Kasumi-1 (cell line): ENCODE data around the gene VAX1.
"Not testable (repeated sequence)": the region's sequence is repeated elsewhere in the genome, so short reads cannot be mapped to it uniquely, and the experiment has no call there.

Experiments
- DNase-seq, 2 experiments: peaks; one replicate each; lab custom pipeline; 2025; lab: John Stamatoyannopoulos, UW

The VAX1 gene

GRCh38 chr10:117134306-117135025 is 3.6 kb downstream of the VAX1 start:
- no peak for DNase-seq

GRCh38 chr10:117134056-117134305 is 4.1 kb downstream of the VAX1 start:
- no peak for DNase-seq

GRCh38 chr10:117133273-117134055 is 4.6 kb downstream of the VAX1 start:
- DNase-seq = no peak

DNA sequence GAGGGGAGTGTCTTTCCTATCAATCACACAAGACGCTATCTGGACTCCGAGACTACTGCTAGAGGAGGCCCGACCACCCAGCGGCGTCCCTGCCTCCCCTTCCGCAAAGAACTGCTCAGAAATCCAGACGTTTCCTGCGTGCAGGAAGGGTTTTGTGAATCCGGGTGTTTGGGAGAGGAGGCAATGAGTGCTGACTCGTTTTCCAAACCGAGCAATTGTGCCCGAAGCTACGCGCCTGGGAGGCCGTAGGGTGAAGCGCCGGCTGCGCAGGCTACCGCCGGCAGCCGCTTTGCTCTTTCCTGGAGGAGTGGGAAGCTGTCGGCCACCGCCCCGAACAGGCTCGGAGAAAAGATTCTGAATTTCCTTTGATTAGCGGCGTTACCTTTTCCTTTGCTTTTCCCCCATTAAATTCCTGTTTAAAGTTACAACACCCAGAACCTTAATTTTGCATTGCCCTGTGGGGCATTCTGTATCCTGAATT is 5.3 kb downstream of the VAX1 start:
- no peak for DNase-seq

DNA sequence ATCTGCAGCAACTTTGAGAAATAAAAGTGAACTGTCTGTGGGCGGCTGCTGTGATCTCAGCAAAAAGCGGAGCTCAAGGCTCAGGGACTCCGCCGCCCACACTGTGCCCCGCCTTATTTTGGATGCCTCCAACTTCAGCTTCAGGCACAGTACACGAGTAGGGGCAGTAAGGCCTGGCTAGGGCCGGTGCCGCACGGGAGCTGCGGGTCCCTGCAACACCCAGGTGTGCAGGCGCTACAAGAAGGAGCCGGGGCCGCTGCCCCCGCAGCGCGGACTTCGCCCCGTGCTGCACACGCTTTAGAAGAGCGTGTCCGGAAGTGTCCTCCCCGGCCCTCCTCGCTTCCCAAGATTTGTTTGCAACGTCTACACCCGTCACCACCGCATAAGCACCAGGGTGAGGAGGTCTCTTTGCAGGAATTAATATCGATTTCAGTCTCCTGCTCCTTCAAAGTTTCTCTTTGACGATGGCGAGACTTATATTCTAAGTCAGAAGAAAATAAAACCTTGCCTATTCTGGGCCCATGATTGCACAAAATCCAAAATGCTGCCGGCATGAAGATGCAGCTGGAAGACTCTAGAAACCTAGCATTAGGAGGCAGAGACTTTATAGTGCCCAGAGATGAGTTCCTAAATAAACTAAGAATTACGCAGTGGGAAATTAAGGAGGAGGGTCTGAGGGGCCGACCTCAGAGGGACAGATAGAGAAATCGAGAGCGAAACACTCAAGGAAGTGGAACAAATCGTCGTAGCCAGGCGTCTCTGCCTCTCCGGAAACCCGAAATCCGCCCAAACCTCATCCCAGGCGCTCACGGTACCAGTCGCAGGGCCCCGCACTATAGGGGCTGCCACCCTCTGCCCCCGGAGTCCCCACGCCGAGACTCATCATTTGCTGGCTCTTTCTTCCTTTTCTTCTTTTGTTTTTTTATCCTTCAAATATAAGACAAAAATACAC is 6.4 kb downstream of the VAX1 start:
- DNase-seq = no peak

GRCh38 chr10:117130862-117131375 is 7.2 kb downstream of the VAX1 start:
- DNase-seq = no peak

GRCh38 chr10:117130346-117130745 is 7.7 kb downstream of the VAX1 start:
- no peak for DNase-seq

- not testable (repeated sequence) for DNase-seq
Measured at GRCh38 chr10:117126645-117127044, 11.4 kb downstream of the VAX1 start.

DNA sequence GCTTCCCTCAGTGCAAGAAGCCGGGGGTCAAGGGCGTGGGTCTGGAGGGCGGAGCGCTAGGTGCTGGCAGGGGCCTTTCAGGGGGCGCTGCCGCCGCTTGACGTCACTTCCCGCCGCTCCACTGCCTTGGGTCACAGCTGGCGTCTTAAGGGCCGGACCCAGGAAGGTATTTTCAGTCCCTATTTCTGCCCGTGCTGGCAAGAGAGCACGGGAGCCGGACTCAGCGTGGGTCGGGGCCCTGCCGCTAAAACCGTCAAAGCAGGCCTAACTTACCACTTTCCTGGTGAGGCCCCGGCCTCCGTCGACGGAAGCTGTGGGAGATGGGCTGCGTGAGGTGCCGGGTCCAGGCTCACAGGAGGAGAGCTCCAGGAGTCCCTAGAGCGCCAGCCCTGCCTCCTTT is 12.0 kb downstream of the VAX1 start:
- DNase-seq = no peak

DNA sequence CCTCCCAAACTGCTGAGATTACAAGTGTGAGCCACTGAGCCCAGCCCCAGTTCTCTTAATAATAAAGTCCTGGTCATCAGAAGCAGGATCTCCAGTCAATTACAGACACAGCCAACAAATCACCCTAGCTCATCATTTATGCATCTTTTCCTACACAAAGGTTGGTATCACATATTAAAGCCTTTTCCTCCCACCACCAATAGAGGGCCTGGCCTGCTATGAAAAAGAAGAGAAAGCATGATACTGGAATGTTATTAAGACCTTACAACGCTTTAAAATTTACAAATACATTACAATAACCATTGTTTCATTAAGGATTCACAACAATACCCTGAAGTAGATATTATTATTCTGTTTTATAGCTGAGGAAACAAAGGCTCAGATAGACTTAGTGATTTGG is 25.9 kb downstream of the VAX1 start:
- DNase-seq = no peak

DNA sequence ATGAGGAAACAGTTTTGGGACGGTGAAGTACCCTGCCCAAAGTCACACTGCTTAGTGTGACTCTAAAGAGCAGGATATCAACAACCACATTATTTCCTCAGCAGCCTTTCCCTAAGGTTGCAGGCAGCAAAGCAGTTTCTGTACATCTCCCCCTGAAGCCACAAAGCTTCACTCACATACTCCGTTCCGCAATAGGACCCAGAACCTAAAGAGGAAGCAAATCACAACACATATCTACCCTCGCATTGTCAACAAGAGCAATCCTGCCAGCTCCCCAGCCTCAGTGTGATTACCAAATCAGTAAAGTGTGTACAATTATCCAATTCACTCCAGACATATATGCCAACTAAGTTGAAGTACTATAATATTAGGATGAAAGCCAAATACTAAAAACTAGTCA is 30.8 kb downstream of the VAX1 start:
- no peak for DNase-seq

GRCh38 chr10:117096599-117097201 is 41.4 kb downstream of the VAX1 start:
- no peak for DNase-seq

GRCh38 chr10:117094856-117095255 is 43.2 kb downstream of the VAX1 start:
- DNase-seq = no peak

- DNase-seq = no peak
Measured at GRCh38 chr10:117092386-117092785, 45.7 kb downstream of the VAX1 start.

DNA sequence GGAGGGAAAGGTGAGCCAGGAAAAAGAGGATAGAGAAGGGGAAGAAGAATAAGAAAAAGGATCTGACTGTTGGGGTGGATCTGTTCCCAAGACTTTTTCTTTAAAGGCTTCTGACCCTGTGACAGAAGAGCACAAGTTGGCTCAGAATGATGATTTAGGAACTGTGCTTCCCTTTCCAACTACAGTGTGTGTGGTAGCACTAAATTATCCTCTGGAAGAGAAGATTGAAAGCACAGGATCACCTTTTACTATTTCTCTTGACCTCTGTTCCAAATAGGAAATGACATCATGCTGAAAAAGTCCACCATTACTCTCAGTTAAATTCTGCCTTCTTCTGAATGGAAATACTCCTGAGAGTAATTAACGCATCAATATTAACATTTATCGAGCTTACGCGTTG is 47.2 kb downstream of the VAX1 start:
- DNase-seq = no peak

DNA sequence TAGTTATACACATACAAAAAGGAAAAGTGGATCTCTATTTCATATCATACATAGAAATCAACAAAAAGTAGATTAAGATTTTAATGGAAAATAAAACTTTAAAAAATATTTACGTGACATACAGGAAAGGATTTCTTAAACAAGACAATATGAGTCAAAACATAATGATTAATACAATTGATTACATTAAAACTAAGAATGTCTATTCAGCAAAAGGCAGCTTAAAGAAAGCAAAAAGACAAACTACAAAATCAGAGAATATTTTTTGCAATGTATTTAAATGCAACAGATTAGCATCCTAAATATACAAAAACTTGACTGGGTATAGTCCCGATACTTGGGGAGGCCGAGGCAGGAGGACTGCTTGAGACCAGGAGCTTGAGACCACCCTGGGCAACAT is 50.5 kb downstream of the VAX1 start:
- DNase-seq = no peak

DNA sequence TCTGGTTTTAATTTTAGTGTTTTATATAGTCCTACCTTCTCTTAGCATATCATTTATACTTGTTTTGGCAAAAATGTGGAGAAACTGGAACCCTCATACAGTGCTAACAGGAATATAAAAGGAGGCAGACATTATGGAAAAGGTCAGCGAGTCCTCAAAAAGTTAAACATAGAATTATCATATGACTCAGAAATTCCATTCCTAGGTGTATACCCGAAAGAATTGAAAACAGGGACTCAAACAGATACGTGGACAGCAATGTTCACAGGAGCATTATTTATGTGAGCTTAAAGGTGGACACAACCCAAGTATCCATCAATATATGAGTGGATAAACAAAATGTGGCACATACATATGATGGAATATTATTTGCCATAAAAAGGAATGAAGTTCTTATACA is 51.5 kb downstream of the VAX1 start:
- DNase-seq = no peak

- not testable (repeated sequence) for DNase-seq
Measured at GRCh38 chr10:117084421-117085246, 53.4 kb downstream of the VAX1 start.
